A673 (cell line): ENCODE data around the gene CATSPERD.

ENCODE experiments used
- EZH2 ChIP-seq: fragments of 200-600 bp; sonication (generic); IDR thresholded peaks from 2 replicates; pipeline ENCODE4 v1.6.1; 2017; ENCODE audit warnings: borderline replicate concordance, low read depth, mild to moderate bottlenecking, mixed read lengths, antibody characterized with exemption, low read length; ENCODE audit not compliant: poor library complexity, severe bottlenecking
- TF ChIP-seq, protein P1 (sequence below): fragments of 300-800, 200-600 bp; sonication (generic); conservative IDR thresholded peaks from 2 replicates; pipeline ENCODE4 v1.5.1; 2017; ENCODE audit warnings: low read depth, mild to moderate bottlenecking, antibody characterized with exemption, low read length, moderate library complexity, mixed read lengths

- TF ChIP-seq, protein P1, sequence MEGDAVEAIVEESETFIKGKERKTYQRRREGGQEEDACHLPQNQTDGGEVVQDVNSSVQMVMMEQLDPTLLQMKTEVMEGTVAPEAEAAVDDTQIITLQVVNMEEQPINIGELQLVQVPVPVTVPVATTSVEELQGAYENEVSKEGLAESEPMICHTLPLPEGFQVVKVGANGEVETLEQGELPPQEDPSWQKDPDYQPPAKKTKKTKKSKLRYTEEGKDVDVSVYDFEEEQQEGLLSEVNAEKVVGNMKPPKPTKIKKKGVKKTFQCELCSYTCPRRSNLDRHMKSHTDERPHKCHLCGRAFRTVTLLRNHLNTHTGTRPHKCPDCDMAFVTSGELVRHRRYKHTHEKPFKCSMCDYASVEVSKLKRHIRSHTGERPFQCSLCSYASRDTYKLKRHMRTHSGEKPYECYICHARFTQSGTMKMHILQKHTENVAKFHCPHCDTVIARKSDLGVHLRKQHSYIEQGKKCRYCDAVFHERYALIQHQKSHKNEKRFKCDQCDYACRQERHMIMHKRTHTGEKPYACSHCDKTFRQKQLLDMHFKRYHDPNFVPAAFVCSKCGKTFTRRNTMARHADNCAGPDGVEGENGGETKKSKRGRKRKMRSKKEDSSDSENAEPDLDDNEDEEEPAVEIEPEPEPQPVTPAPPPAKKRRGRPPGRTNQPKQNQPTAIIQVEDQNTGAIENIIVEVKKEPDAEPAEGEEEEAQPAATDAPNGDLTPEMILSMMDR, result no peak
- no peak for TF ChIP-seq EZH2
Observed at GRCh38 chr19:5691822-5692722, 28.4 kb upstream of the CATSPERD start.
